ENCODE measurements around the gene PPP1R3G.

Gene PPP1R3G

GRCh38 chr6:5103250-5103649 lies 18.1 kb downstream of the PPP1R3G start:
- CTCF ChIA-PET = interaction anchor here (0.6 to 1.4 kb wide), 4 partner anchors 11 to 71 kb away, joined by 3 to 5 read pairs (median 3); no protein-coding TSS in a partner anchor
- TF ChIP-seq CTCF (IDR thresholded peaks at IDR 0.05; ENCODE audit: control extremely low read depth, extremely low read depth, low read depth, missing control alignments) = no peak
- POLR2A ChIA-PET = no interaction called here
- no peak for DNase-seq (ENCODE audit: extremely low spot score)

GRCh38 chr6:5104667-5105066 lies 19.5 kb downstream of the PPP1R3G start:
- ChIA-PET POLR2A (no interaction called here), CTCF (no interaction called here)
- DNase-seq (ENCODE audit: extremely low spot score) = no peak
- TF ChIP-seq CTCF (IDR thresholded peaks at IDR 0.05; ENCODE audit: control extremely low read depth, extremely low read depth, low read depth, missing control alignments) = no peak

- ChIA-PET CTCF (no interaction called here), POLR2A (no interaction called here)
- no peak for DNase-seq (ENCODE audit: extremely low spot score)
- no peak for TF ChIP-seq CTCF (IDR thresholded peaks at IDR 0.05; ENCODE audit: control extremely low read depth, extremely low read depth, low read depth, missing control alignments)
Observed at GRCh38 chr6:5105146-5105545, 20.0 kb downstream of the PPP1R3G start.

GRCh38 chr6:5107341-5107740 lies 22.2 kb downstream of the PPP1R3G start:
- ChIA-PET POLR2A (no interaction called here), CTCF (no interaction called here)
- no peak for DNase-seq (ENCODE audit: extremely low spot score)
- no peak for TF ChIP-seq CTCF (IDR thresholded peaks at IDR 0.05; ENCODE audit: control extremely low read depth, extremely low read depth, low read depth, missing control alignments)

- ChIA-PET CTCF (no interaction called here), POLR2A (no interaction called here)
- no peak for TF ChIP-seq CTCF (IDR thresholded peaks at IDR 0.05; ENCODE audit: control extremely low read depth, extremely low read depth, low read depth, missing control alignments)
- no peak for DNase-seq (ENCODE audit: extremely low spot score)
Observed at GRCh38 chr6:5108068-5108467, 22.9 kb downstream of the PPP1R3G start.

- no peak for TF ChIP-seq CTCF (IDR thresholded peaks at IDR 0.05; ENCODE audit: control extremely low read depth, extremely low read depth, low read depth, missing control alignments)
- ChIA-PET CTCF (no interaction called here), POLR2A (no interaction called here)
- DNase-seq (ENCODE audit: extremely low spot score) = no peak
Observed at GRCh38 chr6:5108536-5109150, 23.5 kb downstream of the PPP1R3G start.

GRCh38 chr6:5109436-5109835 lies 24.3 kb downstream of the PPP1R3G start:
- TF ChIP-seq CTCF (IDR thresholded peaks at IDR 0.05; ENCODE audit: control extremely low read depth, extremely low read depth, low read depth, missing control alignments) = no peak
- DNase-seq (ENCODE audit: extremely low spot score) = no peak
- CTCF ChIA-PET = no interaction called here
- POLR2A ChIA-PET = no interaction called here
